Inflammatory macrophage treated with lipopolysaccharide for 4 hours (primary cell): ENCODE measurements around the gene RAB8A.
"Not testable (repeated sequence)": the region's sequence is repeated elsewhere in the genome, so short reads cannot be mapped to it uniquely, and the experiment has no call there.

ENCODE experiments used
- DNase-seq: peaks from one replicate; pipeline ENCODE4 v3.0.0-alpha.2; 2020

Gene RAB8A

DNA sequence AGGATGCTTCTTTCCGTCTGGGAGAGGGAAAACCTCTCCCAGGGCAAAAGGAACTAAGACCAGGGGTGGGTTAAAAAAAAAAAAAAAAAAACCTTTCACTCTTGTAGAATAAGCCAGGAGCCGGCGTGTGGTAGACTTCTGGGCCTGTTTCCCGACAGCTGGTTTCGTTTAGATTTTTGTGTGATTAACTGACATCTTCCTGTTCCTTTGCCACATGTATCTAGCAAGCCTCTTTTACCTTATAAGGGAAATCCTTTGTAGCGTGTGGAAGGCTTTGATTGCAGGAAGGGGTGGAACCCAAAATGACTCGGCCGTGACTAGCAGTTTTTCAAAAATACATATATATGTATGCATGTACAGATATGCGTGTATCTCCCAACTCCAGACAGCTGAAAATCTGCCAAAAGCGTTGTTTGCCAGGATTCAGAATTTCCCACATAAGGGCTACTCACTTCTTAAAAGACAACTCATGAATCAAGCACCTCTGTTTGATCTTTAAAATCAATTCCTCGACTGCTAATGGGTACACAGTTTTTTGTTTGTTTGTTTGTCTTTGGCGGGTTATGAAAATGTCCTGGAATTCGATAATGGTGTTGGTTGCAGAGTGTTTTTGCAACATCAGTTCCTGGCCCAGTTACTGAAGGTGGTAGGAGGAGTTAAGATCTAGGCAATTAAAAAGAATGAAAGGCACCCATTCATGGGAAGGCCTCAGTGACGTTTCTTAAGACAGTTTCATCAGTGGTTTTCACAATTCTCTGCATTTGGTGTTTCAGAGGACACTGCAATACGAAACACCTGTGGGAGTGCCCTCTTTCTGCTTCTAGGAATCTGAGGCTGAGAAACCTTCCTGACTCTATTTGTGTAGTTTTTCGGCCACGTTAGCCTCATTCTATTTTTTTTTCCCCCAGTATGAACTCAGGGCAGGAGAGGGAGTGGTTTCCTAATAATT, 32.7 kb upstream of the RAB8A start:
- peak; percentile 94 for DNase-seq

DNA sequence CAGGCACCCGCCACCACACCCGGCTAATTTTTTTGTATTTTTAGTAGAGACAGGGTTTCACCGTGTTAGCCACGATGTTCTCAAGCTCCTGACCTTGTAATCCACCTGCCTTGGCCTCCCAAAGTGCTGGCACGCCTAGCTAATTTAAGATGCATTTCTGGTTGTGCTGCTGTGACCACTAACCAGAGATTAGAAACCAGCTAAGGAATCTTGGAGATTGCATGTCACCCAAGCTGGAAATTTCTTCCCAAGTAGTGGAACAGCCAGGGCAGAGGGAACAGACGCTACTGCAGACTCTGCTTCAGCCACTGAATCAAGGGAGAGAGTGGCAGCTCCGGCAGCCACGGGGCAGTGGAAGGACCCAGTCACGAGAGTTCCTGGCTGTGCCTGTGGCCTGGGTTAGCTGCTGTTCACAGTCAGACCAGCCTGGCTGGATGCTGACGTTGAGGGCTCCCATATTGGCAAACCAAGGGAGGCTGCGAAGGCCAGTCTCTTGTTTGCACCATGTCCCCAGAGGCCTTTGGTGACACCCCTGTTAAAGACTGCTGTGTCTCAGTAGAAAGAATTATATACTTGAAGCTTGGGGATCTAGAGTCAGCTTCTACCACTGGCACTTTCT, 27.5 kb upstream of the RAB8A start:
- DNase-seq = no peak

DNA sequence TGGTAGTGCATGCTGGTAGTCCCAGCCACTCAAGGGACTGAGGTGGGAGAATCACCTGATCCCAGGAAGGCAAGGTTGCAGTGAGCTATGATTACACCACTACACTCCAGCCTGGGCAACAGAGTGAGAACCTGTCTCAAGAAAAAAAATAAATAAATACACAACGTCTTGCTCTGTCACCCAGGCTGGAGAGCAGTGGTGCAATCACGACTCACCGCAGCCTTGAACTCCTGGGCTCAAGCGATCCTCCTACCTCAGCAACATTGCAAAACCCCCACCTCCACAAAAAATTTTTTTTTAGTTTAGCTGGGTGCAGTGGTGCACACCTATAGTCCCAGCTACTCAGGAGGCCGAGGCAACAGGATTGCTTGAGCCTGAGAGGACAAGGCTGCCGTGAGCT, 26.6 kb upstream of the RAB8A start:
- no peak for DNase-seq

DNA sequence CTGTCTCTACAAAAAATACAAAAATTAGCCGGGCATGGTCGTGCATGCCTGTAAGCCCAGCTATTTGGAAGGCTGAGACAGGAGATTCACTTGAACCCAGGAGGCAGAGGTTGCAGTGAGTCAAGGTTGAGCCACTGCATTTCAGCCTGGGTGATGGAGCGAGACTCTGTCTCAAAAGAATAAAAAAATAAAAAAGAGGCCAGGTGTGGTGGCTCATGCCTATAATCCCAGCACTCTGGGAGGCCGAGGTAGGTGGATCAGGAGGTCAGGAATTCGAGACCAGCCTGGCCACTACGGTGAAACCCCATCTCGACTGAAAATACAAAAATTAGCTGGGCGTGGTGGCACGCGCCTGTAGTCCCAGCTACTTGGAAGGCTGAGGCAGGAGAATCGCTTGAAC, 24.3 kb upstream of the RAB8A start:
- DNase-seq = not testable (repeated sequence)

DNA sequence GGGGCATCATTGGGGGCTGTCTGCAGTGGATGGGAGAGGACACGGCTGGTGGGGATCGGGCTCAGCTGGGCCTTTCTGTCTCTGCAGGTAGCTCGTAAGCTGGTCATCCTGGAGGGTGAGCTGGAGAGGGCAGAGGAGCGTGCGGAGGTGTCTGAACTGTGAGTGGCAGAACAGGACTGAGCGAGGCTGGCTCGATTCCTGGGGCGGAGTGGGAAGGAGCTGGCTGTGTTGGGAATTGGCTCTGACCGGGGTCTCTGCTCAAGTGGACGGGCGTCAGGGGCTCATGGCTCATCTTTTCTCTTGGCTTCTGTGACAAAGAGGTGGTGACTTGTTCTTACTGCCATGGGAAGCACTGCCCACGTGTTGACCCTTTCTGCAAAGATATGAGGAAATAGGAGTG, 23.7 kb upstream of the RAB8A start:
- no peak for DNase-seq

DNA sequence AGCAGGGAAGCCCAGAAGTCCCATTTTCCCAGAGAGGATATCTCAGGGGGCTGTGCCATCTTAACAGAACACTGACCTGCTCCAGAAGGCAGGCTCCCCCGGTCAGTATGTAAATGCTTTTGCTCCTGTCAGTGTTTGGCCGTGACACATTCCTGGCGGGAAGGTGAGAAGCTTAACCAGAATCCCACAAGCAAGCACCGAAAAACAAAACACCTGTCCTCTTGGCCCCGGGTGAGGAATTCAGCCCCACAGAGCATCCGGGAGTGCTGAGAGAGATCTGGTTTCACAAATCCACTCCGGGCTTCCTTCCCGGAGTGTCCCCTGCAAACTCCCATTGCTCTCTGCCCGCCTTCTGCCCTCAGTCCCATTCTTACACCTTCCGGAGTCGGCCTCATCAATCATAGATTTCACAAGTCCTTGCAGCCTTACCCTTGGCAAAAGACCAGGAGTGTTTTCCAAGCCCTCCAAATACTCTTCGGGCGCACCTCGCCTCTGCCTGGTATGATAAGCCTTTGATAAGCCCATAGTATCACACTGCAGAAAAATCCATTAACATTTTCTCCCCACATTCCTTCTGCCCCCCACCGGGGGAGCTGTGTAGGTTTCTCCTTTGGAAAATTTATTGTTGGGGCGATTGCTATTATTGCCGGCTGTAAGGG, 23.2 kb upstream of the RAB8A start:
- DNase-seq = no peak

DNA sequence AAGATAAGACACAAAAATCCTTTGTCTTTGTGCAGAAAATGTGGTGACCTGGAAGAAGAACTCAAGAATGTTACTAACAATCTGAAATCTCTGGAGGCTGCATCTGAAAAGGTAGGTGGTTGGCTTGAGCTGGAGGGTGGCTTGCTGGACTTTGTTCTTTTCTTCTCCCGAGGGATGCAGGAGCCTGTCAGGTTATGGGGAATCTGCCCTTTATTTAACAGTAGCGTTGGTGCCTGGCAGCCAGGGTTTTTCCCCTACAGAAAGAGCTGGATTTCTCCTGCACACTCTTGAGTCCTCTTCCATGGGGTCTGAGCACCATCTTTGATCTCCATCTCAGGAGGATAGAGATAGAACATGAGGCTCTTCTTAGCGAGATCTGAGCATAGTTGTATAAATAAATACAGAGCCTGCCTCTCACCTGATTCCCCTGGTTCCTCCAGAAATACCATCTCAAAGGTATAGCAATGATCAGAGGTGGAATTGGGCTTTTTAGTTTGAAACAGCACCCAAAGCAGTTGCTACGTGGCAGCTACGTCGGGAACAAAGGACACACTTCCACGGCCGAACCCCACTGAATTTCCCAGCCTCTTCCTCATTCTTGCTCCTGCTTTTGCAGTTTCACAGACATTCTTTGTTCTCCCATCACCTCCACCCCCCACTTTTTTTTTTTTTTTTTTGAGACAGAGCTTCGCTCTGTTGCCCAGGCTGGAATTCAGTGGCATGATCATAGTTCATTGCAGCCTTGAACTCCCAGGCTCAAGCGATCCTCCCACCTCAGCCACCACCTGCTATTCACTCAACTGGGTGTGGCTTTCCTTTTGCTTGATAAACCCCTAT, 22.5 kb upstream of the RAB8A start:
- no peak for DNase-seq

DNA sequence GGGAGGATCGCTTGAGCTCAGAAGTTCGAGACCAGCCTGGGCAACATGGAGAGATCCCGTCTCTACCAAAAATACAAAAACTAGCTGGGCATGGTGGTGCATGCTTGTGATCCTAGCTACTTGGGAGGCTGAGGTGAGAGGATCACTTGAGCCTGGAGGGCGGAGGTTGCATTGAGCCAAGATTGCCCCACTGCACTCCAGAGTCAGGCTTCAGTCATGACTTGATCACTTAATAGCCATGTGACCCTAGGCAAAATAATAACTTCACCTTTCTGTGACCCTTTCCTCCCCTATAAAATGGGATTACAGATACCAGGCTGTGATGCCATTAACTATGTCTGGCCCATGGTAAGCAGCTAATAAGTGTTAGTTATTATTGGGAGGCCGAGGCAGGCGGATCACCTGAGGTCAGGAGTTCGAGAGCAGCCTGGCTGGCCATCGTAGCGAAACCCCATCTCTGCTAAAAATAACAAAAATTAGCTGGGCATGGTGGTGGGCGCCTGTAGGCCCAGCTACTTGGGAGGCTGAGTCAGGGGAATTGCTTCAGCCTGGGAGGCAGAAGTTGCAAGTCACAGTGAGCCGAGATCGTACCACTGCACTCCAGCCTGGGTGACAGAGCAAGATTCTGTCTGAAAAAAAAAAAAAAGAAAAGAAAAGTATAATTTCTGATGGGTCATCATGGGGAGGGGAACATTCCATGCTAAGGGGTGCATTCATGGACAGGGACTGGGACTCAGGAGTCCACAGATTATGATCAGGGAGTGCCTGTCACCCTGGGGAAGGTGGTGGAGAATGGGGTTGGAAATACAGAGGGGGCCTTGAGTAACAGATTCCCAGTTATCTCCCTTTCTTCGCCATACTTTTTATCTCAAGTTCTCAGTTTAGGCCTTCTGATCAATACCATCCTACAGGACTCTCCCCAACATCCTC, 19.9 kb upstream of the RAB8A start:
- no peak for DNase-seq

DNA sequence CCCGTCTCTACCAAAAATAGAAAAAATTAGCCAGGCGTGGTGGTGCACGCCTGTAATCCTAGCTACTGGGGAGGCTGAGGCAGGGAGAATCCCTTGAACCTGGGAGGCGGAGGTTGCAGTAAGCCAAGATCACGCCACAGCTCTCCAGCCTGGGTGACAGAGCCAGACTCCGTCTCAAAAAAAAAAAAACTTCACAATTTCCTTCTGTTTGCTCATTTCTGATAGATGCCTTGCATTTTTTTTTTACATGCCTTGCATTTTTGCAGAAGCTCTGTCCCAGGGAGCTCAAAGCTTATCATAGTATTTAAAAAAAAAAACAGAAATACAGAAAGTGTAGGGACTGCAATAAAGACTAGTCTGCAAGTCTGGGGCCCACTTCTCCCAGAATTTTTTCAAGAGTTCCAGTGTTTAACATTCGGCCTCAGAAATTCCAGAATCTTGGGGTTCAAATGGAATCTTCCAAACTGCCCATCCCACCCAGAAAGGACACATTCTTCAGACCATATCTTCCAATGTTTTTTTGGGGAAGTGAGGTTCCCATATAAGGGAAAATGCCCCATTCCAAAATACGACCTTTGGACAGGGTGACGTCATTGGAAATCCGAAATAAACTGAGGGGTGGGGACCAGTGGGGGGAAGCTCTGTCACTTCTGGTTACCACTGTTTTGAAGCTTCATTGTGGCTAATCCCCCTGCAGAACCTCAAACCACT, 17.2 kb upstream of the RAB8A start:
- DNase-seq = no peak

DNA sequence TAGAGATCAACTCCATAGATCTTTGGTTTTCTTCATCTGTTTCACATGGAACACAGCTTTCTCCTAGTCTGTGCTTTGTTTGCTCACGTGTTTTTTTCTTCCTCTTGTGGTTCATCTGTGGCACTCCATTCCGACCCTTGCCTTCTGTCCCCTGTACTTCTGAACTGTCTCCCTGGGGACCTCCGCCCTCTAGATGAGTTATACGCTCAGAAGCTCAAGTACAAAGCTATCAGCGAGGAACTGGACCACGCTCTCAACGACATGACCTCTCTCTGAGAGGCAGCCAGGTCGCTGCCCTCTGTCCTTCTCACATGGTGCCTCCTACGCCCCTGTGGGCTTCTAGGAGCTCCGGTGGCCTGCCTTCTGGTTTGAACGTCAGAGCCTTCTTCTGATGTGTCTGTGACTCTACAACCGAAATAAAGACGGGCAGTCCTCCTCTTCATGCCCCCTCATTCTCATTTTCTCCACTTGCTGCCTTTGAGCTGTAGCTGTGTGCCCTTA, 16.6 kb upstream of the RAB8A start:
- DNase-seq = no peak

DNA sequence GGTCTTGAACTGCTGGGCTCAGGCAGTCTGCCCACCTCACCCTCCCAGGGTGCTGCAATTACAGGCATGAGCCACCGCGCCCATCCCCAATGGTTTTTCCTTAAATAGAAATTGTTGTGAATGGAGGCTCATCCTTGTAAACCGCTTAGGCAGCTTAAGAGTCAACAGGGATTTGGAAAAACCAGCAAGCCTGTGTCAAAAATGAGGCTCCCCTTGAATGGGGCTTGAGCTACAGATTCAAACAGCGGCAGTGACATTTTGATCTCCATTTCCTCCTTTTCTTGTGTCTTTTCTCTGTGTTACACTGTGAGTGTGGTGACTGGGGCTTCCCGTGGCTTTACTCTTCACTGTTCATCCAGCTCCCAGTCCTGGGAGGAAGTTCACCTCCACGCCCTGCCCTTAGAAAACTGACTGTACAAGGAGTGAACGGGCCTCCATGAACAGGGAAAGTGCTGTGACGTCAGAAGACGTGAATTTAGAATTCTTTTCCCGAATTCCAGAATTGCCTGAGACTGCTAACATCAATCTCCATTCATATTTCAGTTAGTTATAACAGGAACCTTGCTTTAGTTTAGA, 15.3 kb upstream of the RAB8A start:
- no peak for DNase-seq

DNA sequence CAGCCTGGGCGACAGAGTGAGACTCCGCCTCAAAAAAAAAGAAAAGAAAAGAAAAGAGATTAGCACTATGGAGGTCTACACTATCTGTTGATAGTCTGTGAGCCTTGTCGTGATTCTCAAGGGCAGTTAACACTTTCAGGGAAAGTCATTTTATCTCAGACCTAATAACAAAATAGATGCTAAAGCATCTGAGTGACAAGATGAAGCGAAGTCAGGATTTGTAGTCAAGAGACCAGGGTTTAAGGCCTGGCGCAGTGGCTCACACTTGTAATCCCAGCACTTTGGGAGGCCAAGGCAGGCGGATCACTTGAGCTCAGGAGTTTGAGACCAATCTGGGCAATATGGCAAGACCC, 13.3 kb upstream of the RAB8A start:
- DNase-seq = no peak

DNA sequence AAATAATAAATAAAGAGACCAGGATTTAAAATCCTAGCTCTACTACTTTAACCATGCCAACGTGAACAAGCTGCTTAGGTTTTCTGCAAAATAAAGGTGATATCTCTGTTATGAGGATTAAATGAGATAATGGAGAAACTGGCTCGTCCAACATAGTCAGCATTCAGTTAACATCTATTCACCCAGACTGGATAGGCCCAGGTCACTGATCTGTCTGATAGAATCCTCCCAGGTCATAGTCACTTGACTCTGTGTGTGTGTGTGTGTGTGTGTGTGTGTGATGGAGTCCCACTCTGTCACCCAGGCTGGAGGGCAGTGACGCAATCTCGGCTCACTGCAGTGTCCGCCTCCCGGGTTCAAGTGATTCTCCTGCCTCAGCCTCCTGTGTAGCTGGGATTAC, 12.9 kb upstream of the RAB8A start:
- DNase-seq = no peak

DNA sequence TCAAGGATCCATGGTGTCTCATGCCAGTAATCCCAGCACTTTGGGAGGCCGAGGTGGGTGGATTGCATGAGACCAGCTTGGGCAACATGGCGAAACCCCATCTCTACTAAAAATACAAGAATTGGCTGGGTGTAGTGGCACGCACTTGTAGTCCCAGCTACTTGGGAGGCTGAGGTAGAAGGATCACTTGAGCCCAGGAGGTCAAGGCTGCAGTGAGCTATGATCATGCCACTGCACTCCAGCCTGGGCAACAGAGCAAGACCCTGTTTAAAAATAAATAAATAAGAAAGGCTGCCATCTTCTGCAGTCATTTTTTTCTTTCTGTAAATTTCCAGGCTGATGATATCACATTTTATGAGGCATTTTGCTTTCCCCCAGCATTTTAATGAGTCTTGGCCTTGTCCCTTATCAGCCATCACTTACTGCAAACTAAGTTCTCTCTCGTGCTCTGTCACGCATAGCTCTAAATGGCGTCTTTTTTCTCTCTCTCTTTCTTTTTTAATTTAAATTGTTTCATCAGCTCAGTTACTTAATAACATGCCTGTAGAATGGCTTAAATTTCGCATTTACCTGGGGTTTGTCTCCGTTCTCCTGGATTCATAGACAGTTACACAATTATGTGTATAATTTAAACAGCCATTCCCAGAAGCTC, 12.2 kb upstream of the RAB8A start:
- DNase-seq = not testable (repeated sequence)

DNA sequence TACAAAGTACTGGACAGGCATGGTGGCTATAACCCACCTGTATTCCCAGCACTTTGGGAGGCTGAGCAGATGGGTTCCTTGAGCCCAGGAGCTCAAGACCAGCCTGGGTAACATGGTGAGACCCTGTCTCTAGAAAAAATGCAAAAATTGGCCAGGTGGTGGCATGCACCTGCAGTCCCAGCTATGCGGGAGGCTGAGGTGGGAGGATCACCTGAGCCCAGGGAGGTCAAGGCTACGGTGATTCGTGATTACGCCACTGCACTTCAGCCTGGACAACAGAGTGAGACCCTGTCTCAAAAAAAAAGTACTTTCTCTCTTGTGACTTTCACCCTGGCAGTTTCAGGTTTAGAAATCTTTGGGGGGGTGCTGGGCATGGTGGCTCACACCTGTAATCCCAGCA, 11.2 kb upstream of the RAB8A start:
- DNase-seq = no peak

DNA sequence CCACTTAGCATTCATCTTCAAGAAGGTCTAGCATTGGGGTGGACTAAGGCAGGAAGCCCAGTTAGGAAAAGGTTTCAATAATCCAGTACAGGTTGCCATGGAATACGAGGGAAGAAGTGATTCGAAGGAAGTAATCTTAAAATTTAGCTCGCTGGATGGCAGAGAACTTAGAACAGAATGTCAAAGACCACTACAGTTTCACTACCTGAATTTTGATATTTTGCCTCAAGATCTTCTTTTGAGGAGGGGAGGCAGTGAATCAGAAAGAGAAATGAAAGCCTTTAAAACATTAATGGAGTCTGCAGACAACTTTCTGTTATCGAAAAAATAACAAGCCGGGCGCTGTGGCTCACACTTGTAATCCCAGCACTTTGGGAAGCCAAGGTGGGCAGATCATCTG, 7.0 kb upstream of the RAB8A start:
- peak; percentile 33 for DNase-seq

DNA sequence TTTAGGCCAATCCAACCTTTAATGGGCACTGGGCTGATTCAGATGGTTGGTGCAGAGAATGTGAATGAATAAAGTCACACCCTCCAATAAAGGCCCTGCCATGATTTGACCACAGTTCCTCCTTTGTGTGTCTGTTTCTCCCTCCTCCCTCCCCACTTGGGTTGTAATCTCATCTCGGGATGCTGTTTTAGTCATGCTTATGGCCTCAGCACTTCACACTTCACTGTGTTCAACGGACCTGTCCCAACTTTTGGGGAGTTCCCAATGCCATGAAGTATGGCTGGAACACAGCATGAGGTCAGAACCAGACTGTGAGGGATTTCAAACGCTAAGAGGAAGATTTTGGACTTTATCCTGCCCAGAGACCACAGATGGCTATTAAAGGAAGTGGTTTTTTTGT, 5.6 kb upstream of the RAB8A start:
- DNase-seq = peak; percentile 89

DNA sequence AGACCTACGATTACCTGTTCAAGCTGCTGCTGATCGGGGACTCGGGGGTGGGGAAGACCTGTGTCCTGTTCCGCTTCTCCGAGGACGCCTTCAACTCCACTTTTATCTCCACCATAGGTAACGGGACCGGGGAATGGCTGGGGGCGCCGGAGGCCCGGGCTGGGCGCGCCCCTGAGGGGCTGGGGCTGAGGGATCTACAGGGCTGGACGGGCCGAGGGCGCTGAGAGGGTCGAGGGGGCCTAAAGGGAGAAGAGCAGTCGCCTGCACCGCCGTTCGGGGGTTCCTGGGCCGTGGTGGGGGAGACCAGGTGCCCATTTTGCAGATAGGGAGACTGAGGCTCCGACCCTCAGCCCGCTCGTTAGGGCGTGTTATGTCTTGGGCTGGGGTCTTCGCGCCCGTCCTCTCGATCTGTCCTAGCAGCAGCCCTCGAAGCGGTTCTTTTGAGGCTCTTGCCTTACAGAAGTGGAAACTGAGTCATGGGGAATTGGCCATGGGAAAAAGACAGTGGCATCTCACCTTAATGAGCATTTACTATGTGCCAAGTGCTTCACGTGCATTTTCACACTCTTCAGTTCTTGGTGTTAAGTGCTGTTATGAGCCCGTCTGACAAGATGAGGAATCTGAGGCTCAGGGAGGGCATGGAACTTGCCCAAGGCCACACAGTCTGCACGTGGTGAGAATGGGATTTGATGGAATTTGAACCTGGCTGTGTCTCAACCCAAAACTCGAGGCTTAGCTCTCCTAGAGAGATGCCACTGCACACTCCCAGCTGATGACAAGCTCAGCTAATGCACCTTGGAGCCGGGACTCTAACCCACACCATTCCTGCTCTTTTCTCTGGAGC, 442 bp downstream of the RAB8A start:
- no peak for DNase-seq

DNA sequence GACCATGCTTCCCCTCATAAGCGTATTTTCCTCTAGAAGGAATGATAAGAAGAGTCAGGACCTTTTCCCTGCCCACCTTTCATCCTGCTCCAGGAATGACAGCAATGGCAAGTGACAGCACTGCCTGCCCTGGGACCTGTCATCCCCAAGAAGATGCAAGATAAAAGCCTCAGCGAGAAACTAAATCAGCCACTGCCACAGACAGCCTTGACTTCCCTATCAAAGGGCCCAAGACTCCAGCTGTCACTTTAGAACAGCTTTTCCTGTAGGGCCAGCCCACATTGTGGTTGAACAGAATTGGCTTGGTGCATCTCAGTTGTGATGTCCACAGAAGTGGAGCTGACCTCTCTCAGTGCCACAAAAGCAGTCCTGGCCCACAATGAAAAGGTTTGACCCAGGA, 1.1 kb downstream of the RAB8A start:
- DNase-seq = peak; percentile 33
